Measurements from ENCODE around the gene GNAI3. TPM values are rescaled to one million over a fixed set of nuclear protein-coding genes. Genes with fewer than 3 reads are reported as not detected.

The GNAI3 gene
- total and polyA plus RNA-seq, 2 experiments from 2014 or later: 8.9 to 11.5 TPM

- Histone ChIP-seq H3K9me2 (replicated peaks; ENCODE audit: insufficient read depth) (no peaks in the 10 kb centered on the region), H3K4me3 (no peak overlapping the region), H2AFZ (no peak overlapping the region), H3K27me3 (peaks cover 8% of the 10 kb centered on the region), H3K36me3 (replicated peaks; ENCODE audit: insufficient read depth, low read depth) (no peaks in the 10 kb centered on the region), H3K27ac (no peak overlapping the region), H3K4me2 (no peak overlapping the region), H4K20me1 (ENCODE audit: insufficient read depth, poor library complexity, severe bottlenecking) (no peaks in the 10 kb centered on the region), H3K79me2 (no peaks in the 10 kb centered on the region), H3K4me1 (ENCODE audit: insufficient read depth) (peaks cover 11% of the 10 kb centered on the region), H3K9me3 (ENCODE audit: low read depth) (no peaks in the 10 kb centered on the region)
- no peak for DNase-seq (ENCODE audit: low spot score)
- no peak for TF ChIP-seq EZH2 (IDR thresholded peaks at IDR 0.05; ENCODE audit: borderline replicate concordance)
- TF ChIP-seq EZH2phosphoT487 (IDR thresholded peaks at IDR 0.05; ENCODE audit: low read depth, severe bottlenecking, unreplicated experiment): no peak
- TF ChIP-seq CTCF (IDR thresholded peaks at IDR 0.05; ENCODE audit: poor library complexity): no peak
- 54% methylated on average over 3 of the region's 3 CpGs for WGBS (ENCODE audit: low lambda C conversion rate, missing lambda C conversion rate)
These were observed 33.6 kb upstream of the GNAI3 start for GRCh38 chr1:109514846-109515245.

GRCh38 chr1:109516872-109517271 is 31.5 kb upstream of the GNAI3 start:
- Histone ChIP-seq H2AFZ (no peak overlapping the region), H3K79me2 (no peaks in the 10 kb centered on the region), H3K27ac (peak overlapping the region; percentile 48), H3K4me1 (ENCODE audit: insufficient read depth) (peaks cover 7% of the 10 kb centered on the region), H3K27me3 (peaks cover 8% of the 10 kb centered on the region), H3K9me2 (replicated peaks; ENCODE audit: insufficient read depth) (no peaks in the 10 kb centered on the region), H3K36me3 (replicated peaks; ENCODE audit: insufficient read depth, low read depth) (no peaks in the 10 kb centered on the region), H3K4me2 (no peak overlapping the region), H4K20me1 (ENCODE audit: insufficient read depth, poor library complexity, severe bottlenecking) (no peaks in the 10 kb centered on the region), H3K9me3 (ENCODE audit: low read depth) (no peaks in the 10 kb centered on the region), H3K4me3 (no peak overlapping the region)
- DNase-seq (ENCODE audit: low spot score): peak; percentile 58
- TF ChIP-seq EZH2 (IDR thresholded peaks at IDR 0.05; ENCODE audit: borderline replicate concordance) (no peak), CTCF (IDR thresholded peaks at IDR 0.05; ENCODE audit: poor library complexity) (no peak), EZH2phosphoT487 (IDR thresholded peaks at IDR 0.05; ENCODE audit: low read depth, severe bottlenecking, unreplicated experiment) (no peak)
- WGBS (ENCODE audit: low lambda C conversion rate, missing lambda C conversion rate): 65% methylated on average over 5 of the region's 5 CpGs

GRCh38 chr1:109517337-109517736 is 31.1 kb upstream of the GNAI3 start:
- H3K36me3 ChIP-seq (replicated peaks; ENCODE audit: insufficient read depth, low read depth): no peaks in the 10 kb centered on the region
- no peaks in the 10 kb centered on the region for H3K9me2 ChIP-seq (replicated peaks; ENCODE audit: insufficient read depth)
- no peaks in the 10 kb centered on the region for H3K9me3 ChIP-seq (ENCODE audit: low read depth)
- H3K4me2 ChIP-seq: no peak overlapping the region
- peaks cover 7% of the 10 kb centered on the region for H3K4me1 ChIP-seq (ENCODE audit: insufficient read depth)
- no peaks in the 10 kb centered on the region for H3K79me2 ChIP-seq
- DNase-seq (ENCODE audit: low spot score): no peak
- H4K20me1 ChIP-seq (ENCODE audit: insufficient read depth, poor library complexity, severe bottlenecking): no peaks in the 10 kb centered on the region
- WGBS (ENCODE audit: low lambda C conversion rate, missing lambda C conversion rate): 84% methylated on average over 5 of the region's 5 CpGs
- no peak for TF ChIP-seq EZH2 (IDR thresholded peaks at IDR 0.05; ENCODE audit: borderline replicate concordance)
- no peak for TF ChIP-seq EZH2phosphoT487 (IDR thresholded peaks at IDR 0.05; ENCODE audit: low read depth, severe bottlenecking, unreplicated experiment)
- no peak for TF ChIP-seq CTCF (IDR thresholded peaks at IDR 0.05; ENCODE audit: poor library complexity)
- H3K27me3 ChIP-seq: peaks cover 4% of the 10 kb centered on the region
- H2AFZ ChIP-seq: no peak overlapping the region
- no peak overlapping the region for H3K4me3 ChIP-seq
- H3K27ac ChIP-seq: no peak overlapping the region

Measured in hepatocyte (in vitro differentiated cells).